Measurements from ENCODE around the gene ELFN1.

Gene ELFN1

DNA sequence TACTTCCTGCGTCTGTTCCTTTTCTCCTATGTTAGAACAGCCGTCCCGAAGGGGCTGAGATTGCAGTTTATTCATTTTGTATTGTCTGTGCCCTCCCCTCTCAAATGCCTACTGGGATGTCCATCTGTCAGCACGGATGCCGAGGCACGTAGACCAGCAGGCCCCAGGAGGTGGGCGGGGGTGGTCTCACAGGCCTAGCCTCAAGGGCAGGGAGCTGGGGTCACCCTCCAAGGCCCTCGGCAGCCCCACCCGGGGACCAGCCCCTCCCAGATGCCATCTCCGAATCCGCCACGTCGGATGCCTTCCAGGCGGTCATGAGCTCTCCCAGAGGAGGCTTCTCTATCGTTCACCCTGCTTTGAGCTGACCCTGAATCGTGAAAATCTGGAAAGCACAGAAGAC, 59.7 kb downstream of the ELFN1 start:
- no peak overlapping the region for H3K9ac ChIP-seq (ENCODE audit: low read depth, low read length)
- no peak overlapping the region for H3K27ac ChIP-seq (ENCODE audit: low read length)
- no peak overlapping the region for H3K4me3 ChIP-seq (ENCODE audit: low read length)
- H3K9me3 ChIP-seq (ENCODE audit: insufficient read depth, low read depth, low read length) = peaks cover 8% of the 10 kb centered on the region; the same call in 1 of the 2 replicates
- no peaks in the 10 kb centered on the region for H3K36me3 ChIP-seq (ENCODE audit: insufficient read depth, low read depth, low read length)
- H3K27me3 ChIP-seq (ENCODE audit: insufficient read depth, low read length) = no peaks in the 10 kb centered on the region
- H3K4me1 ChIP-seq (ENCODE audit: insufficient read depth, low read length) = no peaks in the 10 kb centered on the region

- peaks cover 8% of the 10 kb centered on the region; the same call in 1 of the 2 replicates for H3K9me3 ChIP-seq (ENCODE audit: insufficient read depth, low read depth, low read length)
- no peak overlapping the region for H3K4me3 ChIP-seq (ENCODE audit: low read length)
- no peaks in the 10 kb centered on the region for H3K36me3 ChIP-seq (ENCODE audit: insufficient read depth, low read depth, low read length)
- no peak overlapping the region for H3K9ac ChIP-seq (ENCODE audit: low read depth, low read length)
- no peaks in the 10 kb centered on the region for H3K4me1 ChIP-seq (ENCODE audit: insufficient read depth, low read length)
- H3K27ac ChIP-seq (ENCODE audit: low read length) = no peak overlapping the region
- no peaks in the 10 kb centered on the region for H3K27me3 ChIP-seq (ENCODE audit: insufficient read depth, low read length)
Observed at GRCh38 chr7:1732072-1732471, 62.0 kb downstream of the ELFN1 start.

DNA sequence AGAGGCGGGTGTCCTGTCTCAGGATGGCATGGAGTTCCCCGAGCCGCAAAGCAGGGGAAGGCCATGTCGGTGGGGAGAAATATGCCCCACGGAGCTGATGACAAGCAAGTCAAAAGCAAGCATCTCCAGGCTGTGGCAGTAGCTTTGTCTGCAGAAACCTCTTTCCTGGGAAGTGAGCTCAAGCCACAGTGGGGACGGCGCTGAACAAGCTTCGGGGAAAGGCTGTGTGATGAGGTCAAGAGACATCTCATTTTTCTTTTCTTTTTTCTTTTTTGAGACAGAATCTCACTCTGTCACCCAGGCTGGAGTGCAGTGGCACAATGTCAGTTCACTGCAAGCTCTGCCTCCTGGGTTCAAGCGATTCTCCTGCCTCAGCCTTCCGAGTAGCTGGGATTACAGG, 62.6 kb downstream of the ELFN1 start:
- no peak overlapping the region for H3K4me3 ChIP-seq (ENCODE audit: low read length)
- no peaks in the 10 kb centered on the region for H3K36me3 ChIP-seq (ENCODE audit: insufficient read depth, low read depth, low read length)
- no peaks in the 10 kb centered on the region for H3K4me1 ChIP-seq (ENCODE audit: insufficient read depth, low read length)
- H3K9me3 ChIP-seq (ENCODE audit: insufficient read depth, low read depth, low read length) = peaks cover 8% of the 10 kb centered on the region; the same call in 1 of the 2 replicates
- H3K9ac ChIP-seq (ENCODE audit: low read depth, low read length) = no peak overlapping the region
- no peak overlapping the region for H3K27ac ChIP-seq (ENCODE audit: low read length)
- no peaks in the 10 kb centered on the region for H3K27me3 ChIP-seq (ENCODE audit: insufficient read depth, low read length)

- H3K27ac ChIP-seq (ENCODE audit: low read length) = no peak overlapping the region
- H3K4me1 ChIP-seq (ENCODE audit: insufficient read depth, low read length) = no peaks in the 10 kb centered on the region
- no peaks in the 10 kb centered on the region for H3K36me3 ChIP-seq (ENCODE audit: insufficient read depth, low read depth, low read length)
- H3K9me3 ChIP-seq (ENCODE audit: insufficient read depth, low read depth, low read length) = peaks cover 8% of the 10 kb centered on the region; the same call in 1 of the 2 replicates
- no peak overlapping the region for H3K9ac ChIP-seq (ENCODE audit: low read depth, low read length)
- no peaks in the 10 kb centered on the region for H3K27me3 ChIP-seq (ENCODE audit: insufficient read depth, low read length)
- no peak overlapping the region for H3K4me3 ChIP-seq (ENCODE audit: low read length)
Observed at GRCh38 chr7:1733206-1733907, 63.3 kb downstream of the ELFN1 start.

DNA sequence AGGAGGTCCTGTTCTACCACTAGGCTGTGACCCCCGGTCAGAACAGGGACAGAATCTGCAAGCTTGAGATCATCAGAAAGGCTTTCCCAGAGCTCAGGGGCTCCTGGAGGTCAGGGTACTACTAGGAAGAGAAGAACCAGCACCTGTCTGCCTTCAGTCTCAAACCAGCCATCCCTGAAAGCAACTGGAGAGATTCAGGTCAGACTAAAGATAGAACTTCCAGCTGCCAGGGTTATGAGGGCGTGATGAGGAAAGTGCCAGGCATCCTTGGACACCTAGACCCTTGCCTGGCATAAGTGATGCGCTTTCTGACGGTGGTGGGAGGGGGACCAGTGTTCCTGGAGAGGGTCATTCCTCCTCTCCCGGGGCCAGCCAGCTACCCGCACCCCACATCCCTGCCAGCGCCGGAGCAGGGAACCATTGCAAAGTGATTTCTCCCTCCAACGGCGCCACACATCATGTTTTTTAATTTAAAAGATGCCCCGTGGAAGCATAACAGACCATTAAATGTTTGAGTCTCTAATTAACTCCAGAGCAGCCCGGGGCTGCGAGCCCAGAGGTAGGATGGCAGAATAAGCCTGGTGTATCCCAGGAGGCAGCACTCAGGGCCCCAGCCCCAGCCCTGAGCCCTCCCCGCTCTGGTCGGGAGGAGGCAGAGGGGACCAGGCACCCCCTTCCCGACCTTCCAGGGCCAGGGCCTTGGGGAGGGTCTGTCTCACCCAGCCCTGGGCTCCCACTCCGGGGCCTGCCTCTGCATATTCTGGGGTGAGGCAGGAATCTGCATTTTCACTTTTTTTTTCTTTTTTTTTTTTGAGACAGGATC, 64.0 kb downstream of the ELFN1 start:
- Histone ChIP-seq H3K9ac (ENCODE audit: low read depth, low read length) (no peak overlapping the region; the same call in 1 of the 2 replicates), H3K36me3 (ENCODE audit: insufficient read depth, low read depth, low read length) (no peaks in the 10 kb centered on the region), H3K4me3 (ENCODE audit: low read length) (no peak overlapping the region), H3K27me3 (ENCODE audit: insufficient read depth, low read length) (no peaks in the 10 kb centered on the region), H3K9me3 (ENCODE audit: insufficient read depth, low read depth, low read length) (peaks cover 4% of the 10 kb centered on the region; the same call in 1 of the 2 replicates), H3K27ac (ENCODE audit: low read length) (no peak overlapping the region), H3K4me1 (ENCODE audit: insufficient read depth, low read length) (no peaks in the 10 kb centered on the region)

DNA sequence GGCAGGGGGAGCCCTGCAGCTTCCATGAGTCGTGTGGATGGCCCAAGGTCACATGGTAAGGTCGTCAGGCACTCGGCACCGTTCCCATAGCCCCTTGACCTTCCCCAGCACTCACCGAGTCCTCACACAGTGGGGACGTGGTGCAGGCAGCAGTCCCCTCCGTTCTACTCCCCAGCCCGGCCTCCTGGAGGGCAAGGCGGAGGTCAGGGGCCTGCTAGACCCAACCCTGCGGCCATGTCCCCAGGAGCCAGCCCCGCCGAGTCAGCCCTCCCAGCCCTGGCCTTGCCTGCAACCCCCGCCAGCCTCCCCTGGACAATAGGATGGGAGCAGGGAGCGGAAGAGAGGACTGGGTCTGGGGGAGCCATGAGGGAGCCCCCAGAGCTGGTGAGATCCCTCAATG, 65.2 kb downstream of the ELFN1 start:
- no peaks in the 10 kb centered on the region for H3K36me3 ChIP-seq (ENCODE audit: insufficient read depth, low read depth, low read length)
- H3K27me3 ChIP-seq (ENCODE audit: insufficient read depth, low read length) = no peaks in the 10 kb centered on the region
- H3K27ac ChIP-seq (ENCODE audit: low read length) = no peak overlapping the region
- no peaks in the 10 kb centered on the region for H3K9me3 ChIP-seq (ENCODE audit: insufficient read depth, low read depth, low read length)
- no peak overlapping the region for H3K4me3 ChIP-seq (ENCODE audit: low read length)
- H3K9ac ChIP-seq (ENCODE audit: low read depth, low read length) = no peak overlapping the region
- no peaks in the 10 kb centered on the region for H3K4me1 ChIP-seq (ENCODE audit: insufficient read depth, low read length)

- Histone ChIP-seq H3K4me1 (ENCODE audit: insufficient read depth, low read length) (no peaks in the 10 kb centered on the region), H3K36me3 (ENCODE audit: insufficient read depth, low read depth, low read length) (no peaks in the 10 kb centered on the region), H3K27ac (ENCODE audit: low read length) (no peak overlapping the region), H3K9ac (ENCODE audit: low read depth, low read length) (no peak overlapping the region), H3K27me3 (ENCODE audit: insufficient read depth, low read length) (no peaks in the 10 kb centered on the region), H3K9me3 (ENCODE audit: insufficient read depth, low read depth, low read length) (no peaks in the 10 kb centered on the region), H3K4me3 (ENCODE audit: low read length) (no peak overlapping the region)
Observed at GRCh38 chr7:1735806-1736483, 65.9 kb downstream of the ELFN1 start.

- Histone ChIP-seq H3K4me3 (ENCODE audit: low read length) (no peak overlapping the region), H3K27me3 (ENCODE audit: insufficient read depth, low read length) (no peaks in the 10 kb centered on the region), H3K4me1 (ENCODE audit: insufficient read depth, low read length) (no peaks in the 10 kb centered on the region), H3K9me3 (ENCODE audit: insufficient read depth, low read depth, low read length) (no peaks in the 10 kb centered on the region), H3K36me3 (ENCODE audit: insufficient read depth, low read depth, low read length) (no peaks in the 10 kb centered on the region), H3K9ac (ENCODE audit: low read depth, low read length) (no peak overlapping the region), H3K27ac (ENCODE audit: low read length) (no peak overlapping the region)
Observed at GRCh38 chr7:1736484-1736817, 66.4 kb downstream of the ELFN1 start.

GRCh38 chr7:1736830-1737229, 66.8 kb downstream of the ELFN1 start:
- Histone ChIP-seq H3K36me3 (ENCODE audit: insufficient read depth, low read depth, low read length) (no peaks in the 10 kb centered on the region), H3K27me3 (ENCODE audit: insufficient read depth, low read length) (no peaks in the 10 kb centered on the region), H3K9me3 (ENCODE audit: insufficient read depth, low read depth, low read length) (no peaks in the 10 kb centered on the region), H3K4me1 (ENCODE audit: insufficient read depth, low read length) (no peaks in the 10 kb centered on the region), H3K27ac (ENCODE audit: low read length) (no peak overlapping the region), H3K4me3 (ENCODE audit: low read length) (no peak overlapping the region), H3K9ac (ENCODE audit: low read depth, low read length) (no peak overlapping the region)

- H3K4me3 ChIP-seq (ENCODE audit: low read length) = no peak overlapping the region
- no peaks in the 10 kb centered on the region for H3K4me1 ChIP-seq (ENCODE audit: insufficient read depth, low read length)
- no peaks in the 10 kb centered on the region for H3K9me3 ChIP-seq (ENCODE audit: insufficient read depth, low read depth, low read length)
- H3K27ac ChIP-seq (ENCODE audit: low read length) = no peak overlapping the region
- no peaks in the 10 kb centered on the region for H3K36me3 ChIP-seq (ENCODE audit: insufficient read depth, low read depth, low read length)
- no peak overlapping the region for H3K9ac ChIP-seq (ENCODE audit: low read depth, low read length)
- H3K27me3 ChIP-seq (ENCODE audit: insufficient read depth, low read length) = no peaks in the 10 kb centered on the region
Observed at GRCh38 chr7:1737523-1737922, 67.4 kb downstream of the ELFN1 start.

DNA sequence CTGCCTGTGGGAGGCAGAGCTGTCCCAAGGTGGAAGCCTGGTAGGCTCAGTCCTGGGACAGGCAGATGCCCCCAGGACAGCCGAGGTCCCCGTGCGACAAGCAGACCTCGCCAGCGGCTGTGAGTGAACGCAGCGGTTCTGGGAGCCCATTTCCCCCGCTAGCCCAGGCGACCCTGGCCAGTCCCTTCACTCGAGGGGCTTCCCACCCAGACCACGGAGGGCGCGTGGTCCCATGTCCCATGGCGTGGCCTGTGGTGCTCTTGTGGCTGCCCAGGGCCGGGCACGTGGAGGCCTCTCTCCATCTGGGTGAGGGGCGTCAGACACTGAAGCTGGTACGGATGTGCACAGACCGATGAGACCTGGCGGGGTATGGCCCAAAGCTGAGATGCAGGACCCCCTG, 67.9 kb downstream of the ELFN1 start:
- no peaks in the 10 kb centered on the region for H3K4me1 ChIP-seq (ENCODE audit: insufficient read depth, low read length)

More for the DNA sequence above, 67.9 kb downstream of the ELFN1 start:
- Histone ChIP-seq H3K4me3 (ENCODE audit: low read length) (no peak overlapping the region), H3K27ac (ENCODE audit: low read length) (no peak overlapping the region), H3K27me3 (ENCODE audit: insufficient read depth, low read length) (no peaks in the 10 kb centered on the region), H3K36me3 (ENCODE audit: insufficient read depth, low read depth, low read length) (no peaks in the 10 kb centered on the region), H3K9ac (ENCODE audit: low read depth, low read length) (no peak overlapping the region), H3K9me3 (ENCODE audit: insufficient read depth, low read depth, low read length) (no peaks in the 10 kb centered on the region)

All from iPS-20b (cell line).